GM12878 (cell line): ENCODE measurements around the gene TCF7L1. TPM values are rescaled to one million over a fixed set of nuclear protein-coding genes. Genes with fewer than 3 reads are reported as not detected.

Experiments used
- ATAC-seq: fragments of 200-7000 bp; cut with Tn5 transposase; 3 replicates; pipeline ENCODE4 v1.9.1; 2020; ENCODE audit warnings: mild to moderate bottlenecking, moderate library complexity
- BruUV-seq: library from RNA; stranded (reverse); fragments of 400-500 nt; replicated peaks from 2 replicates; lab custom pipeline; 2021; lab: Mats Ljungman, UMichigan
- CTCF ChIA-PET: fragments of 300-600 bp; sonication (Branson Sonifier 250); formaldehyde crosslinking; extraction: SDS; loops from one replicate; lab custom pipeline; 2021; ENCODE audit warnings: inconsistent platforms; lab: Yijun Ruan, JAX
- POLR2A ChIA-PET: fragments of 350-600 bp; formaldehyde crosslinking; extraction: SDS; loops from one replicate; lab custom pipeline; 2021; ENCODE audit warnings: inconsistent platforms; lab: Charles Lee
- RAD21 ChIA-PET: fragments of 300-600 bp; sonication (Branson Sonifier 250); formaldehyde crosslinking; loops from one replicate; lab custom pipeline; 2023; ENCODE audit warnings: antibody characterized with exemption; ENCODE audit not compliant: unreplicated experiment; lab: Charles Lee
- SMC1A ChIA-PET: fragments of 300-600 bp; sonication (Branson Sonifier 250); formaldehyde crosslinking; loops from one replicate; lab custom pipeline; 2023; ENCODE audit not compliant: unreplicated experiment, uncharacterized antibody; lab: Charles Lee
- DNase-seq: peaks from one replicate; pipeline ENCODE4 v3.0.0-alpha.2; 2011; ENCODE audit warnings: low read depth, low spot score
- FAIRE-seq: peaks from 3 replicates; lab custom pipeline; 2011; peaks lifted over from hg19 to GRCh38; lab: Jason Lieb, UNC
- H2AFZ ChIP-seq: 2 replicates; pipeline ENCODE4 v1.6.0; 2011; ENCODE audit warnings: low read depth, low read length, control low read depth; ENCODE audit not compliant: control insufficient read depth
- H3K27ac ChIP-seq: 2 replicates; pipeline ENCODE4 v1.5.1; 2011; ENCODE audit warnings: control low read depth; ENCODE audit not compliant: control insufficient read depth, insufficient read depth
- H3K27me3 ChIP-seq, 2 experiments: replicated peaks in 1 of 2; 2 replicates each; pipeline versions ENCODE4 v1.6.0 to v1.6.1; 2011; ENCODE audit warnings: low read length in 1 of 2; ENCODE audit not compliant: control insufficient read depth in 2 of 2, insufficient read depth in 2 of 2
- H3K36me3 ChIP-seq, 2 experiments: 2 replicates each; pipeline ENCODE4 v1.5.1; 2011; ENCODE audit warnings: low read length in 1 of 2; ENCODE audit not compliant: control insufficient read depth in 2 of 2, insufficient read depth in 2 of 2
- H3K4me1 ChIP-seq: 2 replicates; pipeline ENCODE4 v1.6.1; 2011; ENCODE audit warnings: mild to moderate bottlenecking, low read length, moderate library complexity, mixed read lengths; ENCODE audit not compliant: control insufficient read depth, insufficient read depth
- H3K4me2 ChIP-seq: 2 replicates; pipeline ENCODE4 v1.6.0; 2011; ENCODE audit warnings: control low read depth; ENCODE audit not compliant: control insufficient read depth, insufficient read depth
- H3K4me3 ChIP-seq: fragments of 200-600 bp; sonication (generic); 2 replicates; pipeline ENCODE4 v1.5.1; 2016
- H3K79me2 ChIP-seq: 2 replicates; pipeline ENCODE4 v1.6.0; 2011; ENCODE audit warnings: low read length; ENCODE audit not compliant: control insufficient read depth, insufficient read depth
- H3K9ac ChIP-seq: 2 replicates; pipeline ENCODE4 v1.8.0; 2011; ENCODE audit warnings: low read length, control low read depth, mixed read lengths; ENCODE audit not compliant: control insufficient read depth, insufficient read depth
- H3K9me3 ChIP-seq: replicated peaks from 3 replicates; pipeline ENCODE4 v1.5.1; 2011; ENCODE audit warnings: mild to moderate bottlenecking, low read length; ENCODE audit not compliant: control insufficient read depth, insufficient read depth
- H4K20me1 ChIP-seq: 2 replicates; pipeline ENCODE4 v1.6.0; 2011; ENCODE audit not compliant: control insufficient read depth, insufficient read depth
- GABPA ChIP-seq: IDR thresholded peaks from 2 replicates; pipeline ENCODE4 v1.6.1; 2014; ENCODE audit warnings: antibody characterized with exemption, low read depth, mild to moderate bottlenecking, inconsistent platforms
- MEF2A ChIP-seq: IDR thresholded peaks from 2 replicates; pipeline ENCODE4 v1.6.1; 2011; ENCODE audit warnings: low read depth, mild to moderate bottlenecking, low read length, moderate library complexity; ENCODE audit not compliant: insufficient read depth
- MYB ChIP-seq: fragments of 150-350 bp; IDR thresholded peaks from 2 replicates; pipeline ENCODE4 v1.6.1; 2014; ENCODE audit warnings: mild to moderate bottlenecking, low read depth, low read length, borderline replicate concordance
- MYC ChIP-seq: IDR thresholded peaks from 2 replicates; pipeline ENCODE4 v1.6.1; 2011; ENCODE audit warnings: mild to moderate bottlenecking, low read length, moderate library complexity, inconsistent platforms; ENCODE audit not compliant: insufficient read depth, insufficient replicate concordance, insufficient read length, severe bottlenecking
- NBN ChIP-seq: fragments of 450-650 bp; IDR thresholded peaks from 2 replicates; pipeline ENCODE4 v1.6.1; 2016
- PAX8 ChIP-seq: fragments of 450-650 bp; IDR thresholded peaks from 2 replicates; pipeline ENCODE4 v1.6.1; 2017; ENCODE audit warnings: mild to moderate bottlenecking, moderate library complexity
- PBX3 ChIP-seq: IDR thresholded peaks from 2 replicates; pipeline ENCODE4 v1.6.1; 2011; ENCODE audit warnings: mild to moderate bottlenecking, low read depth, low read length, moderate library complexity; ENCODE audit not compliant: insufficient replicate concordance
- RAD51 ChIP-seq: fragments of 450-650 bp; IDR thresholded peaks from 2 replicates; pipeline ENCODE4 v1.6.1; 2016; ENCODE audit warnings: moderate library complexity, mild to moderate bottlenecking, inconsistent platforms
- RELB ChIP-seq: fragments of 450-650 bp; IDR thresholded peaks from 2 replicates; pipeline ENCODE4 v1.6.1; 2017; ENCODE audit warnings: low read depth, mild to moderate bottlenecking, moderate library complexity
- RUNX3 ChIP-seq: IDR thresholded peaks from 2 replicates; pipeline ENCODE4 v1.6.1; 2012; ENCODE audit warnings: low read length, inconsistent platforms
- SIX5 ChIP-seq: IDR thresholded peaks from 2 replicates; pipeline ENCODE4 v1.6.1; 2011; ENCODE audit warnings: mild to moderate bottlenecking, low read depth, low read length, moderate library complexity; ENCODE audit not compliant: severe bottlenecking
- SPI1 ChIP-seq: IDR thresholded peaks from 2 replicates; pipeline ENCODE4 v1.6.1; 2011; ENCODE audit warnings: low read depth, mild to moderate bottlenecking, low read length, moderate library complexity, borderline replicate concordance; ENCODE audit not compliant: insufficient read depth
- TCF12 ChIP-seq: IDR thresholded peaks from 2 replicates; pipeline ENCODE4 v1.6.1; 2011; ENCODE audit warnings: low read depth, mild to moderate bottlenecking, low read length
- ZBED1 ChIP-seq: IDR thresholded peaks from 2 replicates; pipeline ENCODE4 v1.6.1; 2016; ENCODE audit warnings: borderline replicate concordance
- ZNF622 ChIP-seq: fragments of 450-650 bp; IDR thresholded peaks from 2 replicates; pipeline ENCODE4 v1.6.1; 2017; ENCODE audit warnings: mild to moderate bottlenecking, inconsistent platforms
- WGBS: methylation state at CpG from one replicate; pipeline ENCODE4 v1.1.6; 2016; ENCODE audit warnings: low lambda C conversion rate; ENCODE audit not compliant: insufficient replicate concordance, insufficient coverage; ENCODE audit errors: missing lambda C conversion rate; 5-methylcytosine and 5-hydroxymethylcytosine counted together
- in situ Hi-C: fragments of 300-500 bp; cut with MboI; formaldehyde crosslinking; loops from 9 replicates; pipeline ENCODE4 v1.14.3; 2018; ENCODE audit warnings: mixed read lengths
- intact Hi-C: fragments of 100-400 bp; cut with micrococcal nuclease; formaldehyde crosslinking; loops from one replicate; pipeline ENCODE4 v1.14.2; 2022; ENCODE audit not compliant: unreplicated experiment
- polyA plus RNA-seq, 11 experiments: library from polyadenylated mRNA; depleted of rRNA in 4 of 11; unstranded in 6 of 11; stranded (reverse) in 5 of 11; fragments of >200 nt; fragmentation: Nextera tagmentation in 4 of 11; fragmentation: Illumina TruSeq in 1 of 11; extraction: Ambion mirVana in 4 of 11; extraction: Trizol in 1 of 11; gene quantifications; 1 replicate in 1 of 11; 2 replicates in 10 of 11; pipeline versions ENCODE4 v1.2.1 to v1.2.3, GENCODE V29; 2011 to 2016; ENCODE audit warnings: inconsistent platforms in 2 of 11, missing spikeins in 2 of 11, low read depth in 1 of 11
- total RNA-seq, 4 experiments: library from RNA; depleted of rRNA in 3 of 4; stranded (reverse); fragments of >200 nt in 3 of 4; fragmentation: Illumina TruSeq in 1 of 4; extraction: Trizol in 1 of 4; gene quantifications; 2 replicates each; pipeline versions ENCODE4 v1.2.1 to v1.2.3, GENCODE V29; 2013 to 2021
- TF ChIP-seq, protein P1 (sequence below): fragments of 450-650 bp; IDR thresholded peaks from 2 replicates; pipeline ENCODE4 v1.6.1; 2017; ENCODE audit warnings: borderline replicate concordance
- TF ChIP-seq, protein P2 (sequence below): fragments of 450-650 bp; IDR thresholded peaks from 2 replicates; pipeline ENCODE4 v1.6.1; 2014; ENCODE audit warnings: mild to moderate bottlenecking

TCF7L1 gene
- total and polyA plus RNA-seq, 10 of the 15 experiments (the other 5 are each of a cell fraction or from before 2014, with no cell fraction given), result 0.03 to 0.11 (median 0.10) TPM; not detected in 7

- SMC1A ChIA-PET, result interaction anchor here (1.1 kb wide), 1 partner anchor 9 kb away, joined by 4 read pairs; no protein-coding TSS in a partner anchor
- TF ChIP-seq RUNX3 (no peak), GABPA (no peak), TCF12 (no peak), RELB (no peak), PAX8 (no peak), MYB (no peak), MEF2A (no peak), SPI1 (no peak), MYC (no peak), ZBED1 (no peak), RAD51 (no peak), SIX5 (no peak), PBX3 (no peak), ZNF622 (no peak), NBN (no peak)
- TF ChIP-seq, protein P1, sequence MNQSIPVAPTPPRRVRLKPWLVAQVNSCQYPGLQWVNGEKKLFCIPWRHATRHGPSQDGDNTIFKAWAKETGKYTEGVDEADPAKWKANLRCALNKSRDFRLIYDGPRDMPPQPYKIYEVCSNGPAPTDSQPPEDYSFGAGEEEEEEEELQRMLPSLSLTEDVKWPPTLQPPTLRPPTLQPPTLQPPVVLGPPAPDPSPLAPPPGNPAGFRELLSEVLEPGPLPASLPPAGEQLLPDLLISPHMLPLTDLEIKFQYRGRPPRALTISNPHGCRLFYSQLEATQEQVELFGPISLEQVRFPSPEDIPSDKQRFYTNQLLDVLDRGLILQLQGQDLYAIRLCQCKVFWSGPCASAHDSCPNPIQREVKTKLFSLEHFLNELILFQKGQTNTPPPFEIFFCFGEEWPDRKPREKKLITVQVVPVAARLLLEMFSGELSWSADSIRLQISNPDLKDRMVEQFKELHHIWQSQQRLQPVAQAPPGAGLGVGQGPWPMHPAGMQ, result no peak
- TF ChIP-seq, protein P2, sequence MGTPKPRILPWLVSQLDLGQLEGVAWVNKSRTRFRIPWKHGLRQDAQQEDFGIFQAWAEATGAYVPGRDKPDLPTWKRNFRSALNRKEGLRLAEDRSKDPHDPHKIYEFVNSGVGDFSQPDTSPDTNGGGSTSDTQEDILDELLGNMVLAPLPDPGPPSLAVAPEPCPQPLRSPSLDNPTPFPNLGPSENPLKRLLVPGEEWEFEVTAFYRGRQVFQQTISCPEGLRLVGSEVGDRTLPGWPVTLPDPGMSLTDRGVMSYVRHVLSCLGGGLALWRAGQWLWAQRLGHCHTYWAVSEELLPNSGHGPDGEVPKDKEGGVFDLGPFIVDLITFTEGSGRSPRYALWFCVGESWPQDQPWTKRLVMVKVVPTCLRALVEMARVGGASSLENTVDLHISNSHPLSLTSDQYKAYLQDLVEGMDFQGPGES, result no peak
Observed at GRCh38 chr2:85342156-85342555, 209.0 kb downstream of the TCF7L1 start.

More at GRCh38 chr2:85342156-85342555, 209.0 kb downstream of the TCF7L1 start:
- Histone ChIP-seq H3K27me3 (no peaks in the 10 kb centered on the region; a peak in 1 of 4 replicates), H4K20me1 (no peaks in the 10 kb centered on the region), H3K4me3 (no peak overlapping the region), H3K36me3 (peaks cover 0 to 5% of the 10 kb centered on the region in 2 experiments; a peak in 3 of 4 replicates), H3K4me2 (no peak overlapping the region), H3K9me3 (no peaks in the 10 kb centered on the region), H3K9ac (no peak overlapping the region), H2AFZ (no peak overlapping the region), H3K4me1 (no peaks in the 10 kb centered on the region), H3K27ac (no peak overlapping the region), H3K79me2 (no peaks in the 10 kb centered on the region)
- POLR2A ChIA-PET, result no interaction called here
- DNase-seq (no peak), FAIRE-seq (no peak), ATAC-seq (no peak)
- BruUV-seq, result no TSS peak
- CTCF ChIA-PET, result no interaction called here
- intact Hi-C loops, result no loop called here
- WGBS, result 83% methylated on average over 3 of the region's 3 CpGs
- RAD21 ChIA-PET, result no interaction called here
- in situ Hi-C loops, result no loop called here
